PC-9 (cell line): ENCODE results near the gene LGALS9. TPM values are rescaled to one million over a fixed set of nuclear protein-coding genes. Genes with fewer than 3 reads are reported as not detected.

Experiments used
- BruUV-seq: library from RNA; stranded (reverse); fragments of 400-500 nt; replicated peaks from 2 replicates; lab custom pipeline; 2021; lab: Mats Ljungman, UMichigan
- CTCF ChIA-PET: fragments of 300-600 bp; sonication (Branson Sonifier 250); formaldehyde crosslinking; loops from one replicate; lab custom pipeline; 2022; ENCODE audit warnings: antibody characterized with exemption; lab: Charles Lee
- POLR2A ChIA-PET: fragments of 300-600 bp; sonication (Branson Sonifier 250); formaldehyde crosslinking; loops from one replicate; lab custom pipeline; 2022; ENCODE audit warnings: antibody characterized with exemption; ENCODE audit not compliant: unreplicated experiment; lab: Charles Lee
- DNase-seq, 2 experiments: peaks; one replicate each; pipeline versions ENCODE4 v3.0.0 to v3.0.0-alpha.2; 2015 to 2022; ENCODE audit warnings: mixed read lengths in 1 of 2
- H2AFZ ChIP-seq: fragments of 200-600 bp; sonication (generic); 2 replicates; pipeline ENCODE4 v1.8.1; 2017; ENCODE audit warnings: antibody characterized with exemption
- H3F3A ChIP-seq: fragments of 200-600 bp; sonication (generic); 2 replicates; pipeline ENCODE4 v1.8.1; 2017; ENCODE audit warnings: antibody characterized with exemption, mild to moderate bottlenecking, low read depth; ENCODE audit not compliant: insufficient read depth
- H3K27ac ChIP-seq: fragments of 200-600 bp; sonication (generic); 2 replicates; pipeline ENCODE4 v1.6.1; 2016; ENCODE audit warnings: mixed run types
- H3K27me3 ChIP-seq: fragments of 200-600 bp; sonication (generic); 2 replicates; pipeline ENCODE4 v1.6.1; 2016; ENCODE audit warnings: low read depth, mixed run types; ENCODE audit not compliant: insufficient read depth
- H3K36me3 ChIP-seq: fragments of 200-600 bp; sonication (generic); 2 replicates; pipeline ENCODE4 v1.6.1; 2016; ENCODE audit warnings: low read depth, mixed run types
- H3K4me1 ChIP-seq: fragments of 200-600 bp; sonication (generic); replicated peaks from 2 replicates; pipeline ENCODE4 v1.6.1; 2016; ENCODE audit warnings: mixed run types; ENCODE audit not compliant: insufficient read depth
- H3K4me2 ChIP-seq: fragments of 200-600 bp; sonication (generic); 2 replicates; pipeline ENCODE4 v1.6.1; 2017; ENCODE audit warnings: mixed run types
- H3K4me3 ChIP-seq: fragments of 200-600 bp; sonication (generic); 2 replicates; pipeline ENCODE4 v1.6.1; 2016; ENCODE audit warnings: mixed run types
- H3K79me2 ChIP-seq: fragments of 200-600 bp; sonication (generic); 2 replicates; pipeline ENCODE4 v1.6.1; 2017; ENCODE audit warnings: low read depth, mixed run types
- H3K9me2 ChIP-seq: fragments of 200-600 bp; sonication (generic); 2 replicates; pipeline ENCODE4 v1.8.1; 2017; ENCODE audit warnings: mild to moderate bottlenecking; ENCODE audit not compliant: insufficient read depth
- H3K9me3 ChIP-seq: fragments of 200-600 bp; sonication (generic); 2 replicates; pipeline ENCODE4 v1.8.1; 2016; ENCODE audit warnings: low read depth; ENCODE audit not compliant: insufficient read depth
- H4K20me1 ChIP-seq: fragments of 200-600 bp; sonication (generic); 2 replicates; pipeline ENCODE4 v1.8.1; 2017; ENCODE audit not compliant: insufficient read depth
- EZH2 ChIP-seq: fragments of 200-600 bp; sonication (generic); IDR thresholded peaks from 2 replicates; pipeline ENCODE4 v1.8.0; 2017; ENCODE audit warnings: antibody characterized with exemption, low read depth
- intact Hi-C: fragments of 100-400 bp; cut with micrococcal nuclease; formaldehyde crosslinking; loops from one replicate; pipeline ENCODE4 v1.10.0; 2022; ENCODE audit not compliant: unreplicated experiment
- total RNA-seq: library from RNA; stranded (reverse); gene quantifications from 2 replicates; pipeline ENCODE4 v1.2.3, GENCODE V29; 2021
- TF ChIP-seq, protein P1 (sequence below): fragments of 200-600 bp; sonication (generic); conservative IDR thresholded peaks from 2 replicates; pipeline ENCODE4 v1.6.1; 2017; ENCODE audit warnings: mixed run types, antibody characterized with exemption, mild to moderate bottlenecking, moderate library complexity

The LGALS9 gene
- total RNA-seq, 1 experiment from 2014 or later: 14.5 TPM

DNA sequence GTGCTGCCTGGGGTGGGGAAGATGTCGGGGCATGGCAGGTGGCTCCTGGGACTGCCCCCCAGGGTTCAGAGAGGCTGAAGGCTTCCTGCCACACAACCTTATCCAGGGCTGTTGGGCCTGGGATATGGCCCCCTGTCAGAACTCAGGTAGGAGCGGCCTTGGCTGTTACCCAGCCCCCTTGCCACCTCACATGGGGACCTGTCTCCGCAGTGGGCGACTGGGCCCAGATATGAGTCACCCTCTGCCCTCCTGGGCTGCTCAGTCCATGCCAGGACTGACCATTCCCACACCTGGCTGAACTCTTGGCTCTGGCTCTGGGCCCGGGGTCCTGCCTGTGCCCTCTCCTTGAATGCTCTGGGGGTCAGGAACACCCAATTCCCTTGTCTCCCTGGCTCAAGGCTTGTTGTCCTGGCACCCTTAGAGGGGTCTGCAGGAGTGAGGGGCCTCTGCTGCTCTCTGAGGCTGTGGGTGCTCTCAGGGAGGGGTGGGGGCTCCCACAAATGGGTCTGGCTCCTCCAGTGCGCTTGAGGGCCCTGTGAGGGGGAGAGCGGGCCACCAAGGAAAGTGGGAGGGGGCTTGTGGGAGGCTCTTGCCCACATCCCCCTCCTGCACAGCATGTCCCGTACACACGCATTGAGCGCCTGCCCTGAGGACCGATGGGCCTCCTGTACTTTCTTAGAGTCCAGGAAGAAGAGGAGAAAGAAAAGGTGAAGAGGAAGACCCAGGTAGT lies 36.0 kb downstream of the LGALS9 start:
- H3K4me2 ChIP-seq: no peak overlapping the region
- H3K9me3 ChIP-seq: no peaks in the 10 kb centered on the region
- H3K36me3 ChIP-seq: no peaks in the 10 kb centered on the region
- TF ChIP-seq EZH2: no peak
- TF ChIP-seq, protein P1, sequence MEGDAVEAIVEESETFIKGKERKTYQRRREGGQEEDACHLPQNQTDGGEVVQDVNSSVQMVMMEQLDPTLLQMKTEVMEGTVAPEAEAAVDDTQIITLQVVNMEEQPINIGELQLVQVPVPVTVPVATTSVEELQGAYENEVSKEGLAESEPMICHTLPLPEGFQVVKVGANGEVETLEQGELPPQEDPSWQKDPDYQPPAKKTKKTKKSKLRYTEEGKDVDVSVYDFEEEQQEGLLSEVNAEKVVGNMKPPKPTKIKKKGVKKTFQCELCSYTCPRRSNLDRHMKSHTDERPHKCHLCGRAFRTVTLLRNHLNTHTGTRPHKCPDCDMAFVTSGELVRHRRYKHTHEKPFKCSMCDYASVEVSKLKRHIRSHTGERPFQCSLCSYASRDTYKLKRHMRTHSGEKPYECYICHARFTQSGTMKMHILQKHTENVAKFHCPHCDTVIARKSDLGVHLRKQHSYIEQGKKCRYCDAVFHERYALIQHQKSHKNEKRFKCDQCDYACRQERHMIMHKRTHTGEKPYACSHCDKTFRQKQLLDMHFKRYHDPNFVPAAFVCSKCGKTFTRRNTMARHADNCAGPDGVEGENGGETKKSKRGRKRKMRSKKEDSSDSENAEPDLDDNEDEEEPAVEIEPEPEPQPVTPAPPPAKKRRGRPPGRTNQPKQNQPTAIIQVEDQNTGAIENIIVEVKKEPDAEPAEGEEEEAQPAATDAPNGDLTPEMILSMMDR: no peak
- DNase-seq: no peak
- no peaks in the 10 kb centered on the region for H3K9me2 ChIP-seq
- no TSS peak for BruUV-seq
- no peaks in the 10 kb centered on the region for H3F3A ChIP-seq
- no peak overlapping the region for H2AFZ ChIP-seq
- H3K27ac ChIP-seq: no peak overlapping the region
- no peaks in the 10 kb centered on the region for H4K20me1 ChIP-seq
- ChIA-PET CTCF (no interaction called here), POLR2A (no interaction called here)
- no peaks in the 10 kb centered on the region for H3K4me1 ChIP-seq
- intact Hi-C loops: no loop called here
- no peak overlapping the region for H3K4me3 ChIP-seq
- no peaks in the 10 kb centered on the region for H3K79me2 ChIP-seq
- peaks cover 57% of the 10 kb centered on the region for H3K27me3 ChIP-seq

- BruUV-seq: no TSS peak
- Histone ChIP-seq H3F3A (no peaks in the 10 kb centered on the region), H3K4me2 (no peak overlapping the region), H3K4me3 (no peak overlapping the region), H3K27ac (no peak overlapping the region), H3K9me2 (no peaks in the 10 kb centered on the region), H4K20me1 (no peaks in the 10 kb centered on the region), H3K36me3 (no peaks in the 10 kb centered on the region), H3K27me3 (peaks cover 55% of the 10 kb centered on the region), H3K79me2 (no peaks in the 10 kb centered on the region), H3K9me3 (no peaks in the 10 kb centered on the region), H2AFZ (no peak overlapping the region), H3K4me1 (no peaks in the 10 kb centered on the region)
- ChIA-PET CTCF (no interaction called here), POLR2A (no interaction called here)
- no peak for DNase-seq
- no peak for TF ChIP-seq EZH2
- TF ChIP-seq, protein P1: no peak
- intact Hi-C loops: no loop called here
Observed at GRCh38 chr17:27667656-27668487, 36.9 kb downstream of the LGALS9 start.

- CTCF ChIA-PET: no interaction called here
Observed at GRCh38 chr17:27668488-27668823, 37.5 kb downstream of the LGALS9 start.

More at GRCh38 chr17:27668488-27668823, 37.5 kb downstream of the LGALS9 start:
- TF ChIP-seq, protein P1: no peak
- TF ChIP-seq EZH2: no peak
- no peak overlapping the region for H2AFZ ChIP-seq
- H3K36me3 ChIP-seq: no peaks in the 10 kb centered on the region
- no peak overlapping the region for H3K4me3 ChIP-seq
- intact Hi-C loops: no loop called here
- no peaks in the 10 kb centered on the region for H4K20me1 ChIP-seq
- BruUV-seq: no TSS peak
- H3K27me3 ChIP-seq: peaks cover 60% of the 10 kb centered on the region
- no peak overlapping the region for H3K27ac ChIP-seq
- no peaks in the 10 kb centered on the region for H3K4me1 ChIP-seq
- H3K9me2 ChIP-seq: no peaks in the 10 kb centered on the region
- DNase-seq: no peak
- POLR2A ChIA-PET: no interaction called here
- H3K79me2 ChIP-seq: no peaks in the 10 kb centered on the region
- H3K9me3 ChIP-seq: no peaks in the 10 kb centered on the region
- H3F3A ChIP-seq: no peaks in the 10 kb centered on the region
- no peak overlapping the region for H3K4me2 ChIP-seq
